HL-60/S4 treated with phorbol 12-myristate 13-acetate at 8.2 ng/mL for 4 days and 3 days (cell line): ENCODE measurements around the gene CCR5AS.

Source experiments
- in situ Hi-C: fragments of 300-500 bp; cut with MboI; formaldehyde crosslinking; loops from 2 replicates; pipeline ENCODE4 v1.15.0; 2022; ENCODE audit warnings: low sequenced_read_pairs

Gene CCR5AS

GRCh38 chr3:46381625-46382024 lies 25.2 kb downstream of the CCR5AS start:
- in situ Hi-C loops = no loop called here

GRCh38 chr3:46380471-46381221 lies 26.2 kb downstream of the CCR5AS start:
- in situ Hi-C loops = no loop called here

GRCh38 chr3:46378426-46378942 lies 28.4 kb downstream of the CCR5AS start:
- in situ Hi-C loops = loop anchor here (10.0 kb wide), 1 partner anchor 294 kb away; no protein-coding TSS in a partner anchor

GRCh38 chr3:46375814-46376213 lies 31.1 kb downstream of the CCR5AS start:
- in situ Hi-C loops = loop anchor here (10.0 kb wide), 1 partner anchor 291 kb away; no protein-coding TSS in a partner anchor

GRCh38 chr3:46375218-46375617 lies 31.6 kb downstream of the CCR5AS start:
- in situ Hi-C loops = loop anchor here (10.0 kb wide), 1 partner anchor 290 kb away; no protein-coding TSS in a partner anchor

- in situ Hi-C loops = loop anchor here (10.0 to 25.0 kb wide), 3 partner anchors 162 to 437 kb away; partner anchors contain the start of genes CCR1 and CXCR6
Observed at GRCh38 chr3:46374755-46375154, 32.1 kb downstream of the CCR5AS start.

GRCh38 chr3:46372492-46373359 lies 34.1 kb downstream of the CCR5AS start:
- in situ Hi-C loops = loop anchor here (10.0 to 25.0 kb wide), 3 partner anchors 160 to 435 kb away; partner anchors contain the start of genes CCR1 and CXCR6

GRCh38 chr3:46371519-46372340 lies 35.1 kb downstream of the CCR5AS start:
- in situ Hi-C loops = loop anchor here (10.0 to 25.0 kb wide), 3 partner anchors 159 to 434 kb away; partner anchors contain the start of genes CCR1 and CXCR6

- in situ Hi-C loops = loop anchor here (10.0 to 25.0 kb wide), 3 partner anchors 159 to 434 kb away; partner anchors contain the start of genes CCR1 and CXCR6
Observed at GRCh38 chr3:46370839-46371518, 35.9 kb downstream of the CCR5AS start, which contains the start of gene CCR5. Gene CCR5, plus strand, starts transcription at chr3:46370946. Its CDS starts 1,957 bp downstream, at chr3:46372903.

- in situ Hi-C loops = loop anchor here (10.0 to 25.0 kb wide), 3 partner anchors 157 to 432 kb away; partner anchors contain the start of genes CCR1 and CXCR6
Observed at GRCh38 chr3:46369675-46370132, 37.2 kb downstream of the CCR5AS start.

- in situ Hi-C loops = loop anchor here (25.0 kb wide), 2 partner anchors 157 to 432 kb away; partner anchors contain the start of genes CCR1 and CXCR6
Observed at GRCh38 chr3:46369151-46369550, 37.7 kb downstream of the CCR5AS start.

- in situ Hi-C loops = loop anchor here (25.0 kb wide), 2 partner anchors 156 to 431 kb away; partner anchors contain the start of genes CCR1 and CXCR6
Observed at GRCh38 chr3:46368569-46368968, 38.3 kb downstream of the CCR5AS start.

GRCh38 chr3:46367811-46368210 lies 39.1 kb downstream of the CCR5AS start:
- in situ Hi-C loops = loop anchor here (25.0 kb wide), 2 partner anchors 156 to 431 kb away; partner anchors contain the start of genes CCR1 and CXCR6

- in situ Hi-C loops = loop anchor here (25.0 kb wide), 2 partner anchors 154 to 429 kb away; partner anchors contain the start of genes CCR1 and CXCR6
Observed at GRCh38 chr3:46365737-46366524, 40.9 kb downstream of the CCR5AS start.

- in situ Hi-C loops = loop anchor here (25.0 kb wide), 2 partner anchors 153 to 428 kb away; partner anchors contain the start of genes CCR1 and CXCR6
Observed at GRCh38 chr3:46365041-46365440, 41.8 kb downstream of the CCR5AS start.

GRCh38 chr3:46361408-46362283 lies 45.2 kb downstream of the CCR5AS start:
- in situ Hi-C loops = loop anchor here (25.0 kb wide), 2 partner anchors 149 to 424 kb away; partner anchors contain the start of genes CCR1 and CXCR6

- in situ Hi-C loops = loop anchor here (25.0 kb wide), 2 partner anchors 149 to 424 kb away; partner anchors contain the start of genes CCR1 and CXCR6
Observed at GRCh38 chr3:46360907-46361306, 46.0 kb downstream of the CCR5AS start.
